HG03097 (cell line): Measurements from ENCODE around the gene POLK.
"Not testable (repeated sequence)": the region's sequence is repeated elsewhere in the genome, so short reads cannot be mapped to it uniquely, and the experiment has no call there.

Experiments used
- ATAC-seq: cut with Tn5 transposase; IDR thresholded peaks from one replicate; pipeline ENCODE4 v1.9.1; 2021; ENCODE audit not compliant: unreplicated experiment, low FRiP score

Gene POLK

DNA sequence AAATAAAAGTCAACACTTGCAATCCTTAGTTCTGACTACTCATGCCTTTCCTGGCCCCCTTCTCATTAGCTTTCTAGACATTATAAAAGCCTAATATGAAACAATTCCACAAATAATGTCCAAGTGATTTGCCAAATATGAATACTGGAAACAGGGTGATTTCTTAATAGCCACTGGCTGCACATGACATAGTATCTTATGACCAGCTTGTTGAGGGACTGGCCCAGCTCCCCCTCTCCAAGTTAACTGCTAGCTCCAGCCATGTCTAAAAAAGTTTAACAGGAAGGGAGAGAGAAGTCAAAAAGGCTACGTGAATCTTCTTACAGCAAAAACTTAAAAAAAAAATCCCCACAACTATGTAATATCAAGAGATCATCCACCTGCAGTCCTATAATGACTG lies 1.7 kb upstream of the POLK start:
- no peak for ATAC-seq

DNA sequence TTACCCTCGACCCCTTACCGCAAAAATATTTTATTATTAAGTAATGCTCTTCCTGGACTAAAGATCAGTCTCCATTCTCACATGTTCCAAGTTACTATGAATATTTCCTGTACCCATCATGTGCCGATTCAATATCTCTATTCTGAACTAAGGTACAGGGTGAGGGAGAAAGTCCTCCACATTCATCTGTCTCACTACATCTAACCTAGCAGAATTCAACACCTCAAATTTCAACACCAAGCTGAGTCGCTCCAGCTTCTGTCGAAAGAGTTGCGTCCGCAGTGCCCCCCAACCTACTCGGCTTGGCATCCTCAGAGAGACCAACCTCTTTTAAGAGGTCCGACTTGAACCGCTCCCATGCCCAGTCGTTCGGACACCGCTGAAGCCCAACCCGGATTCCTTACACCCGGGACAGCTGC lies 1.3 kb upstream of the POLK start:
- peak; percentile 6 for ATAC-seq

DNA sequence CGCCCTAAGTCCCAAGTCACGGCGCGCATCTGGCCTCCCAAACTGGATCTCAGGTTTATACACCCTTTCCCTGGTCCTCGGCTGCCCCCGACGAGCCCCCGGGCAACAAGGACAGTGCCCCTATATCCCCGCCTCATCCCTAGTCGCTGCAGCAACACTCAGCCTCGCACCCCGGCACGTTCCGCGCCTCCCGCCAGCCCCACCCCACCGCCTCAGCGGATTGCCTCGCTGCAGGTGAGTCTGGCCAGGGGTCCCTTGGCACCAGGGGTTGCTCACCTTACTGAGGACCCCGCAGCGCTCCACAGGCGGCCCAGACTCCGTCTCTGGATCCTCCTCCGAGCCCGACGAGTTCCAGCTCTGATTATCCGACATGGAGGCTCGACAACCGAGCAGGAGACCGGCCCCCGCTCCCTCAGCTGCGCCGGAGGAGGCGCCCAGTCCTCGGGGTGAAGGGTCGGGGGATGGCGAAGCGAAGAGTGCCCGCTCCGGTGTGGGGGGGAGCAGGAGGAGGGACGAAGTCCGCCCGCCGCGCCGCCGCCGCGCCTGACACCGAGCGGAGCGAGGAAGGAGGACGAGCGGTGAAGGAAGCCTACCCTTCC lies 756 bp upstream of the POLK start:
- ATAC-seq = peak; percentile 14

DNA sequence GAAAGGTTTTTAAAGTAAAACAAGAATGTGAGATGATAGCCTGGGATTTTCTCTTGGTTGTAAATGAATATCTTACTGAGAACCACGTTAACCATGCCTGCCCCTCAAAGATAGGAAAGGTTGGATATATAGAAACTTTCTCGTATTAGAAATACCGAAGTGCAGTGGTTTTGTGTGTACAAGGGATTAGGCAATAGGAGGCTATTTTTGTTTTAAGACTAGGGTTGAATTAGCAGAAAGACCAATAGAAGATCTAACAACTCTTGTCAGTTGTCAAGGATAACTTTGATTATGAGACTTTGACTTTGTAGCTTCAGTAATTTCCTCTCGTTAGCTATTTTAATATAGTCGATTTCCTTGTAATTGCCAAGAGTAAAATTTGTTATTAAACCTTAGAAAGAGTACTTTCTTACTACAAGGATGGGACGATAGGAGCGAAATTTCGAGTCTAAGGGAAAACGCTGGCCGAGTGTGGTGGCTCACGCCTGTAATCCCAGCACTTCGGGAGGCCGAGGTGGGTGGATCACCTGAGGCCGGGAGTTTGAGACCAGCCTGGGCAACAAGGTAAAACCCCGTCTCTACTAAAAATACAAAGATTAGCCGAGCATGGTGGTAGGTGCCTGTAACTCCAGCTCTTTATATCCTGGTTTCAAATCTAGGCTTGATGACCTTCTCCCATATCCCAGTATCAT lies 838 bp downstream of the POLK start:
- ATAC-seq = no peak

DNA sequence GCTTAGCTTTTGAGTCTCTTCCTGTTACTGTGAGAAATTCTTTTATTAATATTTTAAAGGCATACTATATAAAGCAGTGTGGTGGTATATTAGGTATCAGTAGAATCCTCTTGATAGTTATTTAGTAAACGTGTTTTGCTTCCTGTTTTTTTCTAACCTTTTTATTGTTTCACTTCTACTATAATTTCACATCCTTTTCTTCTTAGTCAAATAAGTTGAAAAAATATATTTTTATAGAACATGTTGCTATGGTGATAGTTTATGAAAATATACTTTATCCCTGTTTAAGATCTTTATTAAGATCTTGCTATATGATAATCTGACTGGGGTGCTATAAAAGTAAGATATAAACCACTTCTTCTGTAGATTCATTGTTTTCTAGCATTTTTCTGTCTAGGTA lies 2.1 kb downstream of the POLK start:
- ATAC-seq = no peak

DNA sequence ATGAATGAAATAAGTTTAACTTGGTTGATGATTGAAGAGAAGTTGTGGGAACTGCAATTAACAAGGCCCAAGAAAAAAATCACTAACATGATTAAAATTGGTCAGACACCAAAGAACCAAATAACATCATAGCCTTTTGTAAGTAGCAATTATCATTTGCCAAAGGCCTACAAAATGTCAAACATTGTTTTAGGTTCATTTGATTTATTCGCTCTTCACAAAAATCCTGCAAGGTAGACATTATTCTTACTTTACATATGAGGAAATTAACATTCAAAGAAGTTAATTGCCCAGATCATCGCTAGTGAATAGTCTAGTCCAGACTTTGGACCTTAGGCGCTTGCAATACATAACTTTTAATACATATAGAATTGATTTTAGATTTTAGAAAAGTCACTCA lies 2.6 kb downstream of the POLK start:
- no peak for ATAC-seq

DNA sequence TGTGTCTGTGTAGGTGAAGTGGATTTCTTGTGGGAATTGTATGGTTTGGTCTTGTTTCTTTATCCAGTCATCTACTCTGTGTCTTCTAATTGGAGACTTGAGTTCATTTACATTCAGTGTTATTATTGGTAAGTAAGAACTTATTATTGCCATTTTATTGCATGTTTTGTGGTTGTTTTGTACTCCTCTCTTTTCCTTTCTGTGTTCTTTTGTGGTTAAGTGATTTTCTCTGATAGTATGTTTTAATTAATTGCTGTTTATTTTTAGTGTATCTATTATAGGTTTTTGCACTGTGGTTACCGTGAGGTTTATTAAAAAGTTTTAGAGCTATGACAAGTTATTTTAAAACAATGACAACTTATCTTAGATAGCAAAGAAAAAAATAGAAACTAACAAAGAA lies 8.1 kb downstream of the POLK start:
- no peak for ATAC-seq

DNA sequence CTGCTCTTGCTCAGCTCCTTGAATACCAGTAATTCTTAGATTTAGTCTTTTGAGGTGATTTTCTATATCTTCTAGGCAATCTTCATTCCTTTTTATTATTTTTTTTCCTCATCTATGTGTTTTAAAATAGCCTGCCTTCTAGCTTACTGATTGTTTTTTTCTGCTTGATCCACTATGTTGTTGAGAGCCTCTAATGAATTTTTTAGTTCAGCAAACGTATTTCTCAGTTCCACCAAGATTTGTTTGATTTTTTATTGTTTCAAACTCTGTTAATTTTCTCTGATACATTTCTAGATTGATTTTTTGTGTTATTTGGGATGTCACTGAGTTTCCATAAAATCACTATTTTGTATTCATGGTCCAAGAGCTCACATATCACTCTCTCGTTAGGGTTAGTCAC lies 9.5 kb downstream of the POLK start:
- no peak for ATAC-seq

DNA sequence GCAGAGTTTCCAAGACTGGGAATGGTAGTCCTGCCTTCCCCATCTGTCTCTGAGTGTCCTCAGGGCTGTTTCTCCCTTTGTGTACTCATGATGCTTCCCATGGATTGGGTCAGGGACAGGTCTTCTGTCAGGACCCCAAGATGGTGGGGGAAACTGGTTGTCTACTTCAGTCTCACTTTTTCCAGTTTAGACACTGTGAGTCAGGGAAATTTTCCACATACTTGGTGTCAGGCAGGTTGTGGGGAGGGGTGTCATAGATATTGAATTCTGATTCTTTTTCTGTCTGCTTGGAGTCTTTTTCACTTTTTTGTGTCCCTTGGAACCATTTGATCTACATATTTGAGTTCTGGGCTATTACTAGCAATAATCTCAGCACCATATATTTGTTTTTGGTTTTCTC lies 10.3 kb downstream of the POLK start:
- ATAC-seq = no peak

DNA sequence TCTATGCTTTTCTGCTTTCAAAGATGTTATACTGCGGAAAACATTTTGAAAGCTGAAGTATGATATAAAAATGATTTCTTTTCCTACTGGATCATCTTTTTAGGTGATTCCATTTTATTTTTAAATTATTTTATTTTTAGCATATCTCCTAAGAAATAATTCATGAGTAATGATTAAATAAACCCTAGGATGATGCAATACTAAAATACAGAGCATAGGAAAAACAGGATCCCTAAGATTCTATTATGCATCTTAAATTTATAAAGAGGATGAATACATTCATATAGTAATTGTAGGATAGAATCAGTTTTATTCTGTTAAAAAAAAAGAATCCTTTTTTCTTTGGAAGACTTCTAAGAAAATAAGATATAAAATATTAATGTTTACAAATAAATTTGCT lies 10.9 kb downstream of the POLK start:
- ATAC-seq = no peak

DNA sequence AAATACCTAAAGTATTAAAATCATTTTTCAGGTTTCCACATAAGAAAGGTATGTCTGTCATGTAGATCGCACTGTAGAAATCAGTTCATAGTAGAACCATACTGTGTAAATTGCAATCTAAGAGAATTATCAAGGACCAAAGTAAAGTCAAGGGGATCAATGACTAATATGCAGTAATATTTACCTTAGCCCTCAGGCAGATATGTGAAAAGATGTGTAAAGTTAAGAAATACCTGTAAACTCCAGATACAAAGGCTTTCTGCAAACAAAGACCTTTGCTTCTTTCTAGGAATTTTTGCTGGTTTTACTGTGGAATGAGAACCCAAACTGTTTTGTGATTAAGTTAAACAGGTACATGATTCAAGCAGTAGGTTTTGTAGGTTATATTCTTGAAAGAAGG lies 11.6 kb downstream of the POLK start:
- no peak for ATAC-seq

DNA sequence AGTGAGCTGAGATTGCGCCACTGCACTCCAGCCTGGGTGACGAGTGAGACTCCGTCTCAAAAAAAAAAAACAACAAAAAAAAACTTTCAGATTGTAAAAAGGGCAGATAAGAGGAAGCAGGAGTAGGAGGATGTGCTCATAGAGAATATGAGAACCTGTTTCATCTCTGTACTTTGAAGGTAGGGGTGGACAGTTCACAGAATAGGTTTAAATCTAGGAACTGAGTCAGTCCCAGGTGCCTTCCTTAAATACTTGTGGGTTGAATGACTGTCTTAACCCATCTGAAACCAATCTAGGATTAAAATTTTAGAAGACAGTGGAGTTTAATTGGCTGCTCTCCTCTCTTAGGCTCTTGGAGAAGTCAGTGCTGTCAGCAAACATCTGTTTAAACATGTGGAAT lies 12.4 kb downstream of the POLK start:
- peak; percentile 60 for ATAC-seq

DNA sequence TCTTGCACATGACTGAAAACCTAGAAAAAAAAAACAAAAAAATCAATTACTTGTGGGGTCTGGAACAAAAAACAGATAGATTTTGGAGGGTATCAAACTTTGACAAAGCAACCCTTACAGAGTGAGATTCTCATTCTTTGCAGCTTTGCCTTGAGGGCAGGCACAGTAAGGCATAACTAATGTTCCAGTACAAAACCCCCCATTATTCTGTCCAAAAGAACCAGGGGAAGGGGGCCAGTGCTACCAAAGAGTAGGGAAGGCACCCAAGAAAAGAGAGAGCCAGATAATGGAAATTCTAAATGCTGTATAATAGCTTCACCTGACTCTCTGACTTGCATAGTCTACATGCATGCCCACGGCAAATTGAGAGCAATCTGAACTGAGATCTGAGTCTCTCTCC lies 12.9 kb downstream of the POLK start:
- ATAC-seq = no peak

DNA sequence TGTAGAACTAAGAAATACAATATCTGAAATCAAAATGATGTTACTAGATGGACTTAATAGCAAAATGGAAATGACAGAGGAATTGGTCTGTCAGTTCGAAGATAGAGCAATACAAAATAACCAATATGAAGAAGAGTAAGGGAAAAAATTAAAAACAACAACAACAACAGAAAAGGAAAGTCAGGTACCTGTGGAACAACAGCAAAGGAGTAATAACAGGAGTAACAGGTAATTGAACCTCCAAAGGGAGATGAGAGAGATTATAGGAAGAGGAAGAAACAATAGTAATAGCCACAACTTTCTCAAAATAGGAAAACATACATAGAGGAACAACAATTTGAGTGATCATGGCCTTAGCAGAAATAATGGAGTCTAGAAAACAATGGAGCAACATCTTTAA lies 13.7 kb downstream of the POLK start:
- no peak for ATAC-seq

DNA sequence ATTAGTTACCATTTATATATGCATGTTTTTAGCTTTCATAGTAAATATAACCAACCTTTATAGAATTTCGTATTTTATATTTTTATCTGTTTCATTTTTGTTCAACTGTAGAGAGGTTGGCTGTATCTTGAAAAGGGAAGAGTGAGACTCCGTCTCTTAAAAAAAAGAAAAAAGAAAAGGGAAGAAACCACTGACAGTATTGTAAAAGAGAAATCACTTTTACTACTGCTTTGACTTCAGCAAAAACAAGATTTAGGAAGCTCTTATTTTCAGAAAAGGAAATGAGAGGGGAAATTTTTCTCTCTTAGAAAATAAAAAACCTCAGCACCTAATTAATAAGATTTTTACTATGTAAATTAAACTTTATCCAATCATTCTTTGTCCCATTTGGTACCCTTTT lies 14.4 kb downstream of the POLK start:
- ATAC-seq = no peak

DNA sequence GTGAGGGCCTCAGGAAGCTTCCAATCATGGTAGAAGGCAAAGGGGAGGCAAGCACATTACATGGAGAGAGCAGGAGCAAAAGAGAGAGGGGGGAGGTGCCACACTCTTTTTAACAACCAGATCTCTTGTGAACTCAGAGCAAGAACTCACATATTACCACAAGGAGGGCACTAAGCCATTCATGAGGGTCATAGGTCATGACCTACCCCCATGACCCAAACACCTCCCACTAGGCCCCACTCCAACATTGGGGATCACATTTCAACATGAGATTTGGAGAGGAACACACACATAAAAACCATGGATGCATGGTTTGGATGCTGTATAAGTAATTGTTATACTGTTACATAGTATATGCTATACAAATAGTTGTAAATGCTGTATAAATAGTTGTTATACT lies 17.5 kb downstream of the POLK start:
- no peak for ATAC-seq

DNA sequence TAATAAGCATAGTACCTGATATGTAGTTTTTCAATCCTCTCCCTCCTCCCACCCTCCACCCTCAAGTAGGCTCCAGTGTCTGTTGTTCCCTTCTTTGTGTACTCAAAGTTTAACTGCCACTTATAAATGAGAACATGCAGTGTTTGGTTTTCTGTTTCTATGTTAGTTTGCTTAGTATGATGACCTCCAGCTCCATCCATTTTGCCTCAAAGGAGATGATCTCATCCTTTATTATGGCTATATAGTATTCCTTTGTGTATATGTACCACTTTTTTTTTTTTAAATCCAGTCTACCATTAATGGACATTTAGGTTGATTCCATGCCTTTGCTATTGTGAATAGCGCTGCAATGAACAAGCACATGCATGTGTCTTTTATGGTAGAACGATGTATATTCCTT lies 20.5 kb downstream of the POLK start:
- ATAC-seq = no peak

DNA sequence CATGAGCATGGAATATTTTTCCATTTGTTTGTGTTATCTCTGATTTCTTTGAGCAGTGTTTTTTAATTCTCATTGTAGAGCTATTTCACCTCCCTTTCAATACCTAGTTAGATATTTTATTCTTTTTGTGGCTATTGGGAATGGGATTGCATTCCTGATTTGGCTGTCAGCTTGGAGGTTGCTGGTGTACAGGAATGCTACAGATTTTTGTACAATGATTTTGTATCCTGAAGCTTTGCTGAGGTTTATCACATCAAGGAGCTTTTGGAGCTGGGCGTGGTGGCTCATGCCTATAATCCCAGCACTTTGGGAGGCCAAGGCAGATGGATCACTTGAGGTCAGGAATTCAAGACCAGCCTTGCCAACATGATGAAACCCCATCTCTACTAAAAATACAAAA lies 22.0 kb downstream of the POLK start:
- not testable (repeated sequence) for ATAC-seq

DNA sequence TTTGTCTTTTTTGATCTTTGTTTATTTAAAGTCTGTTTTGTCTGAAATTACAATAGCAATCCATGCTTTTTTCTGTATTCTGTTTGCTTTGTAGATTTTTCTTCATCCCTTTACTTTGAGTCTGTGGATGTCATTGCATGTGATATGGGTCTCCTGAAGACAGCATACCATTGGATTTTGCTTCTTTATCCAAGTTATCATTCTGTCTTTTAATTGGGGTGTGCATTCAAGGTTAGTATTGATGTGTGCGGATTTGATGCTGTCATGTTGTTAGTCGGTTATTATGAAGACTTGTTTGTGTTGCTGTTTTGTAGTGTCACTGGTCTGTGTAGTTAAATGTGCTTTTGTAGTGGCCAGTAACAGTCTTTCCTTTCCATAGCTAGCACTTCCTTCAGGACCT lies 23.0 kb downstream of the POLK start:
- ATAC-seq = no peak

DNA sequence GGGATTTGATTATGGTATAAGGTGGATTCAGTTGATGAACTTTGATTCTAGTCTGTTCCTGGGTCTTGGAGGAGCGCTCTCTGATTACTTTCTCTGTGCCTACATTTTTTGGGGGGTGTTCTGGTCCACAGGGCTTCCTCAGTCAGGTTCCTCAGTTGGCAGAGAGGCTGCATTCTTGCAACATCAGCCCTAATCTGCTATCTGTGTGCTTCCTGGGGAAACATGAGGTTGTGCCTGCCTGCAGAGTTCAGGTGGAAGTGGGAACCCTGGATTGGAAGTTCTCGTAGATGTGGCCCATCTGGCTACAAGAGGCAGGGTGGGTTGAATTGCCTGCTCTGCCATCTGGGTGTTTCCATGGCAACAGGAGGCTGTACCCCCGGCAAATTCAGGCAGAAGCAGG lies 24.5 kb downstream of the POLK start:
- no peak for ATAC-seq

DNA sequence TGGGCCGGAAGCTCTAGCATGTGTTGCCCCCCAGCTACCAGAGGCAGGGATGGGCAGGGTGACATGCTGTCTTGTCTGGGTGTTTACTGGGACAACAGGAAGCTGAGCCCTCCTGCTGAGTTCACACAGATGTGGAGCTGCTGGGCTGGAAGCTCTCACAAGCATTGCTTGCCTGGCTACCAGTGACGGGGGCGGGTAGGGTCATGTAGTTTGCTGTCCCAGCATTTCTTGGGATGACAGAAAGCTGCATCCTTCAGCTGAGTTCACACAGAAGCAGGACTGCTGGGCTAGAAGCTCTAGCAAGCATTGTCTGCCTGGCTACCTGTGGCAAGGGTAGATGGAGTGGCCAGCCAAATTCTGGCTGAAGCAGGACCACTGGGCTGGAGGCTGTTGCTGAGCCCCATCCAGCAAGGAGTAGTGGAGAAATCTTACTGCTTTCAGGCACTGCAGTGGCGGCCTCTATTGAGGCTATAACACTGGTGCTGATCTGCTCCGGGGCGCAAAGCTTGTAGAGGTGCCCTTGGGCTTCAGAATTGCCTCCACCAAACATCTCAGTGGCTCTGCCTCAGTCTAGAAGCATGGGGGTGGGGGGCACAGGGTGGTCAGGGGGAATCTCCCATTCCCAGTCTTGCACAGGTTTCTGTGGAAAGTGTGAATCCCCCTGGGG lies 25.1 kb downstream of the POLK start:
- no peak for ATAC-seq

DNA sequence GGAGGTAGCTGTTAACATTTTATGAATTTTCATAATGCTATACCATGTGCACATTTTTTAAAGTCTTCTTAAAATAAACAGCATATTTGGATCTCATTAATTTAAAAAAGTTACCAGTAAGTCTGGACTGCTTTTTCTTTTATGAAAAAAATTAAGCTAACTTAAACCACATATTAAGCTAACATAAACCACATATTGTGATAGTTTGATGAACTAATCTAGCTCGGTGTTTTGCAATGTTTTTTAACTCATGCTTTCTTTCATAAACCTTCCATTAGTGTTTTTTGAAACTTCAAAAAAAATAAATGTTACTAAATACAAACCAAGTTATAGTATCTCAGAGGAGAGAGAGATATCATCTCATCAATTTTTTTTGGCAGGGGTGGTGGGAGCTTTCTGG lies 26.5 kb downstream of the POLK start:
- no peak for ATAC-seq
